HCT116 (cell line): Measurements from ENCODE around the gene DPYD. TPM values are rescaled to one million over a fixed set of nuclear protein-coding genes. Genes with fewer than 3 reads are reported as not detected.
A peak's percentile ranks its signal among the peaks of the same experiment; 100 is the strongest.

Experiments used
- ATAC-seq: fragments of 200-7000 bp; cut with Tn5 transposase; 2 replicates; pipeline ENCODE4 v1.9.1; 2020; ENCODE audit warnings: mild to moderate bottlenecking, moderate library complexity
- BruUV-seq: library from RNA; stranded (reverse); fragments of 400-500 nt; replicated peaks from 2 replicates; lab custom pipeline; 2021; lab: Mats Ljungman, UMichigan
- CTCF ChIA-PET: fragments of 300-600 bp; sonication (Branson Sonifier 250); formaldehyde crosslinking; loops from one replicate; lab custom pipeline; 2021; ENCODE audit warnings: antibody characterized with exemption; lab: Charles Lee
- POLR2A ChIA-PET: fragments of 300-600, 350-600 bp; sonication (Branson Sonifier 250); formaldehyde crosslinking; loops from one replicate; lab custom pipeline; 2021; ENCODE audit warnings: antibody characterized with exemption; lab: Charles Lee
- RAD21 ChIA-PET, 2 experiments: fragments of 300-600 bp; sonication (Branson Sonifier 250); formaldehyde crosslinking; loops; one replicate each; lab custom pipeline; 2023; ENCODE audit warnings: low total read pairs in 2 of 2; ENCODE audit not compliant: uncharacterized antibody in 2 of 2, unreplicated experiment in 2 of 2, low non-redundant PET in 1 of 2; lab: Charles Lee
- DNase-seq: peaks from one replicate; pipeline ENCODE4 v3.0.0-alpha.2; 2010; ENCODE audit warnings: low read depth, low spot score
- H2AFZ ChIP-seq: fragments of 200-600 bp; shearing (Covaris generic), sonication (generic); 2 replicates; pipeline ENCODE4 v1.6.1; 2017; ENCODE audit warnings: low read depth, mixed run types, mixed read lengths, antibody characterized with exemption, low read length; ENCODE audit not compliant: poor library complexity, severe bottlenecking
- H3K27ac ChIP-seq: 2 replicates; pipeline ENCODE4 v1.5.1; 2012; ENCODE audit warnings: low read depth, low read length
- H3K27me3 ChIP-seq: fragments of 200-600 bp; sonication (generic); 2 replicates; pipeline ENCODE4 v1.6.1; 2016; ENCODE audit warnings: mixed run types, low read length, mixed read lengths; ENCODE audit not compliant: insufficient read depth
- H3K36me3 ChIP-seq, 2 experiments: fragments of 200-500 bp in 1 of 2; fragments of 200-600 bp in 1 of 2; sonication (Bioruptor generic) in 1 of 2; sonication (generic) in 1 of 2; 2 replicates each; pipeline versions ENCODE4 v1.5.1 to v1.6.1; 2014 to 2016; ENCODE audit warnings: low read length in 2 of 2, inconsistent platforms in 1 of 2, mixed read lengths in 1 of 2, mixed run types in 1 of 2; ENCODE audit not compliant: insufficient read depth in 2 of 2, control insufficient read depth in 1 of 2
- H3K4me1 ChIP-seq, 2 experiments: fragments of 200-600 bp in 1 of 2; sonication (generic) in 1 of 2; 2 replicates each; pipeline versions ENCODE4 v1.5.1 to v1.6.1; 2012 to 2017; ENCODE audit warnings: low read length in 2 of 2, inconsistent platforms in 1 of 2, mild to moderate bottlenecking in 1 of 2, mixed read lengths in 1 of 2, mixed run types in 1 of 2, moderate library complexity in 1 of 2; ENCODE audit not compliant: insufficient read depth in 2 of 2, control insufficient read depth in 1 of 2
- H3K4me2 ChIP-seq: fragments of 200-600 bp; sonication (generic); 2 replicates; pipeline ENCODE4 v1.6.1; 2017; ENCODE audit warnings: mixed run types, low read length, mixed read lengths
- H3K4me3 ChIP-seq, 2 experiments: fragments of 200-600 bp in 1 of 2; sonication (generic) in 1 of 2; replicated peaks in 1 of 2; 2 replicates each; pipeline ENCODE4 v1.5.1; 2011 to 2016; ENCODE audit warnings: low read length in 2 of 2, control low read depth in 1 of 2, low read depth in 1 of 2, mild to moderate bottlenecking in 1 of 2, mixed read lengths in 1 of 2, mixed run types in 1 of 2
- H3K79me2 ChIP-seq: fragments of 200-600 bp; sonication (generic); 2 replicates; pipeline ENCODE4 v1.6.1; 2017; ENCODE audit warnings: mild to moderate bottlenecking, mixed run types, low read length, moderate library complexity, mixed read lengths; ENCODE audit not compliant: insufficient read depth
- H3K9ac ChIP-seq: fragments of 200-600 bp; sonication (generic); 2 replicates; pipeline ENCODE4 v1.6.1; 2016; ENCODE audit warnings: low read length, mixed read lengths
- H3K9me2 ChIP-seq: fragments of 200-600 bp; sonication (generic), shearing (Covaris generic); 2 replicates; pipeline ENCODE4 v1.6.1; 2017; ENCODE audit warnings: mixed run types, mild to moderate bottlenecking, moderate library complexity; ENCODE audit not compliant: insufficient read depth
- H3K9me3 ChIP-seq, 2 experiments: fragments of 200-500 bp in 1 of 2; fragments of 200-600 bp in 1 of 2; sonication (Bioruptor generic) in 1 of 2; sonication (generic) in 1 of 2; 2 replicates each; pipeline ENCODE4 v1.6.1; 2014 to 2017; ENCODE audit warnings: low read length in 2 of 2, mixed read lengths in 2 of 2, inconsistent platforms in 1 of 2, low read depth in 1 of 2, mild to moderate bottlenecking in 1 of 2, mixed run types in 1 of 2, moderate library complexity in 1 of 2; ENCODE audit not compliant: control insufficient read depth in 1 of 2, insufficient read depth in 1 of 2
- H4K20me1 ChIP-seq: fragments of 200-600 bp; sonication (generic), shearing (Covaris generic); 2 replicates; pipeline ENCODE4 v1.6.1; 2017; ENCODE audit warnings: mixed run types, mild to moderate bottlenecking, moderate library complexity; ENCODE audit not compliant: insufficient read depth
- CTCF ChIP-seq, 3 experiments: fragments of 200-600 bp in 1 of 3; sonication (generic) in 1 of 3; IDR thresholded peaks in 2 of 3; conservative IDR thresholded peaks in 1 of 3; 2 replicates each; pipeline ENCODE4 v1.5.1; 2012 to 2017; ENCODE audit warnings: low read depth in 2 of 3, low read length in 2 of 3, antibody characterized with exemption in 1 of 3, borderline replicate concordance in 1 of 3, control low read depth in 1 of 3, mild to moderate bottlenecking in 1 of 3, mixed read lengths in 1 of 3, mixed run types in 1 of 3, moderate library complexity in 1 of 3; ENCODE audit not compliant: insufficient read depth in 1 of 3
- EGR1 ChIP-seq: IDR thresholded peaks from 2 replicates; pipeline ENCODE4 v1.6.1; 2012; ENCODE audit warnings: low read depth
- POLR2A ChIP-seq: IDR thresholded peaks from 2 replicates; pipeline ENCODE4 v1.7.0; 2011; ENCODE audit warnings: borderline replicate concordance; ENCODE audit not compliant: insufficient read depth, insufficient read length; ENCODE audit errors: extremely low read depth
- POLR2AphosphoS5 ChIP-seq: IDR thresholded peaks from 2 replicates; pipeline ENCODE4 v1.6.1; 2011; ENCODE audit warnings: mild to moderate bottlenecking, low read depth, low read length, moderate library complexity
- RAD21 ChIP-seq: IDR thresholded peaks from 2 replicates; pipeline ENCODE4 v1.6.1; 2012; ENCODE audit warnings: low read depth, mild to moderate bottlenecking
- SP1 ChIP-seq: IDR thresholded peaks from 2 replicates; pipeline ENCODE4 v1.6.1; 2012; ENCODE audit warnings: low read depth
- YY1 ChIP-seq: IDR thresholded peaks from 2 replicates; pipeline ENCODE4 v1.6.1; 2011; ENCODE audit warnings: low read length, low read depth, moderate library complexity, mild to moderate bottlenecking; ENCODE audit not compliant: insufficient replicate concordance; ENCODE audit errors: extremely low read depth
- ZFX ChIP-seq: fragments of 450-650 bp; IDR thresholded peaks from 2 replicates; pipeline ENCODE4 v1.6.1; 2017
- intact Hi-C: fragments of 100-400 bp; cut with micrococcal nuclease; formaldehyde crosslinking; loops from 2 replicates; pipeline ENCODE4 v1.10.0; 2022
- total RNA-seq: library from RNA; stranded (reverse); gene quantifications from one replicate; pipeline ENCODE4 v1.2.1, GENCODE V29; 2021; ENCODE audit not compliant: unreplicated experiment
- TF ChIP-seq, protein P1 (sequence below): IDR thresholded peaks from 2 replicates; pipeline ENCODE4 v1.6.1; 2011; ENCODE audit warnings: mild to moderate bottlenecking, low read length, moderate library complexity; ENCODE audit not compliant: insufficient replicate concordance; ENCODE audit errors: extremely low read depth
- TF ChIP-seq, protein P2 (sequence below): IDR thresholded peaks from 2 replicates; pipeline ENCODE4 v1.6.1; 2012

The DPYD gene
- total RNA-seq, 1 experiment from 2014 or later, result 1.7 TPM

- Histone ChIP-seq H2AFZ (no peak overlapping the region), H3K27ac (no peak overlapping the region)
- CTCF ChIA-PET, result interaction anchor here (1.5 kb wide), 1 partner anchor 549 kb away, joined by 3 read pairs; no protein-coding TSS in a partner anchor
- TF ChIP-seq POLR2AphosphoS5 (no peak), ZFX (no peak), YY1 (no peak), CTCF (IDR thresholded peaks at IDR 0.05 in 2 of 3, conservative IDR thresholded peaks at IDR 0.05 in 1 of 3; ENCODE audit: borderline replicate concordance in 1 of 3, insufficient read depth in 1 of 3, low read depth in 2 of 3, low read length in 2 of 3) (no peak), POLR2A (no peak), EGR1 (no peak), SP1 (no peak), RAD21 (no peak)
- TF ChIP-seq, protein P1, sequence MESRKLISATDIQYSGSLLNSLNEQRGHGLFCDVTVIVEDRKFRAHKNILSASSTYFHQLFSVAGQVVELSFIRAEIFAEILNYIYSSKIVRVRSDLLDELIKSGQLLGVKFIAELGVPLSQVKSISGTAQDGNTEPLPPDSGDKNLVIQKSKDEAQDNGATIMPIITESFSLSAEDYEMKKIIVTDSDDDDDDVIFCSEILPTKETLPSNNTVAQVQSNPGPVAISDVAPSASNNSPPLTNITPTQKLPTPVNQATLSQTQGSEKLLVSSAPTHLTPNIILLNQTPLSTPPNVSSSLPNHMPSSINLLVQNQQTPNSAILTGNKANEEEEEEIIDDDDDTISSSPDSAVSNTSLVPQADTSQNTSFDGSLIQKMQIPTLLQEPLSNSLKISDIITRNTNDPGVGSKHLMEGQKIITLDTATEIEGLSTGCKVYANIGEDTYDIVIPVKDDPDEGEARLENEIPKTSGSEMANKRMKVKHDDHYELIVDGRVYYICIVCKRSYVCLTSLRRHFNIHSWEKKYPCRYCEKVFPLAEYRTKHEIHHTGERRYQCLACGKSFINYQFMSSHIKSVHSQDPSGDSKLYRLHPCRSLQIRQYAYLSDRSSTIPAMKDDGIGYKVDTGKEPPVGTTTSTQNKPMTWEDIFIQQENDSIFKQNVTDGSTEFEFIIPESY, result no peak
- TF ChIP-seq, protein P2, sequence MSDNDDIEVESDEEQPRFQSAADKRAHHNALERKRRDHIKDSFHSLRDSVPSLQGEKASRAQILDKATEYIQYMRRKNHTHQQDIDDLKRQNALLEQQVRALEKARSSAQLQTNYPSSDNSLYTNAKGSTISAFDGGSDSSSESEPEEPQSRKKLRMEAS, result no peak
- TF ChIP-seq, all 23 proteins: peak for 0
- H3K36me3 ChIP-seq, result no peaks in the 10 kb centered on the region
- H3K4me2 ChIP-seq, result peak overlapping the region; percentile 96
- H3K4me1 ChIP-seq, result peaks cover 0 to 10% of the 10 kb centered on the region in 2 experiments; a peak in 2 of 4 replicates
- no peaks in the 10 kb centered on the region for H3K79me2 ChIP-seq
- no peak overlapping the region for H3K9ac ChIP-seq
- ATAC-seq (no peak), DNase-seq (no peak)
- RAD21 ChIA-PET, result no interaction called here
- H3K27me3 ChIP-seq, result no peaks in the 10 kb centered on the region
- no peaks in the 10 kb centered on the region for H4K20me1 ChIP-seq
- H3K9me3 ChIP-seq, result no peaks in the 10 kb centered on the region
- intact Hi-C loops, result no loop called here
- H3K9me2 ChIP-seq, result no peaks in the 10 kb centered on the region
- POLR2A ChIA-PET, result interaction anchor here (1.7 kb wide), 1 partner anchor 16 kb away, joined by 4 read pairs; no protein-coding TSS in a partner anchor
- H3K4me3 ChIP-seq, result peak overlapping the region; percentile 59 to 70
- BruUV-seq, result no TSS peak
These were observed 1.1 kb downstream of the DPYD start for GRCh38 chr1:97919585-97920261.
